HuH-7.5 (cell line): ENCODE data around the gene FADS6.

Source experiments
- DNase-seq: peaks from one replicate; pipeline ENCODE4 v3.0.0; 2011; ENCODE audit warnings: low spot score

The FADS6 gene, protein sequence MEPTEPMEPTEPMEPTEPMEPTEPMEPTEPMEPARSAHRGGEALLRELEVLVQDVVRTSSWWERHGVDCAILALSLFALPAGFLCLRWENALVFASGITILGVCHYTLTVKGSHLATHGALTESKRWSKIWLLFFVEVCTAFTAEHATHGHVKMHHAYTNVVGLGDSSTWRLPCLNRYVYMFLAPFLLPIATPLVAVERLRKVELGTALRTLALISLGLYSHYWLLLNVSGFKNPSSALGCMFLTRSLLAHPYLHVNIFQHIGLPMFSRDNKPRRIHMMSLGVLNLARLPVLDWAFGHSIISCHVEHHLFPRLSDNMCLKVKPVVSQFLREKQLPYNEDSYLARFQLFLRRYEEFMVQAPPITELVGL

DNA sequence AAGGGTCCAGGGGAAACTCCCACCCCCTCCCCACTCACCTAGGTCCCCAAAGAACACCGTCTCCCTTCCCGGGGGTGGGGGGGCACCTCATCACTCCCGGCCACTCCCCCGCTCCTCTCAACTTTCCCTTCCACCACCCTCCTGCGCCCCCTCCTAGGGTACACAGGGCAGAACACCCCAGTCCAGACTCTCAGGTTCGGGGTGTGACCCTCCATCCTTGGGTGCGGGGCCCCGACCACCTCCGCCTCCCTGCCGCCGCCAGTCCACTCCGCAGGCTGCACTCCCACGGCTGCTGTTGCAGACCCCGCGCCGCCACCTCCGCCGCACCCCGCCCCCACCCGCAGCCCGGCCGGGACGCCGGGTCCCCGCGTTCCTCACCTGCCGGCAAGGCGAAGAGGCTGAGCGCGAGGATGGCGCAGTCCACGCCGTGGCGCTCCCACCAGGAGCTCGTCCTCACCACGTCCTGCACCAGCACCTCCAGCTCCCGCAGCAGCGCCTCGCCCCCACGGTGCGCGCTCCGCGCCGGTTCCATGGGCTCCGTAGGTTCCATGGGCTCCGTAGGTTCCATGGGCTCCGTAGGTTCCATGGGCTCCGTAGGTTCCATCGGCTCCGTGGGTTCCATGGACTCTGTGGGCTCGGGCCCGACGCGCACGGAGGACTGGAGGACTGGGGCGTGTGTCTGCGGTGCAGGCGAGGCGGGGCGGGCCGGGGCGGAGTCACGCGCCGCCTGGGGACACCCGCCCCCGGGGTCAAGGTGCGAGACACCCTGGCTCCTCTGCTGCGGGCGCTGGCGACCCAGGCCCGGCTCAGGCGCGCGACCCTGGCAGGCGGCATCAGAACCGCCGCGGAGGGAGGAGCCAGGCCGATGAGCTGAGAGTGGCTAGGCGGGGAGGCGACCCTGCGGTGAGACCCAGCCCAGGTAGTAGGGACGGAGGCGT is at the start of gene FADS6:
FADS6 (minus strand) TSS at position 660 of the 938 bp plus-strand sequence; CDS start at position 622, 38 bp downstream.
- DNase-seq: peak; percentile 77

DNA sequence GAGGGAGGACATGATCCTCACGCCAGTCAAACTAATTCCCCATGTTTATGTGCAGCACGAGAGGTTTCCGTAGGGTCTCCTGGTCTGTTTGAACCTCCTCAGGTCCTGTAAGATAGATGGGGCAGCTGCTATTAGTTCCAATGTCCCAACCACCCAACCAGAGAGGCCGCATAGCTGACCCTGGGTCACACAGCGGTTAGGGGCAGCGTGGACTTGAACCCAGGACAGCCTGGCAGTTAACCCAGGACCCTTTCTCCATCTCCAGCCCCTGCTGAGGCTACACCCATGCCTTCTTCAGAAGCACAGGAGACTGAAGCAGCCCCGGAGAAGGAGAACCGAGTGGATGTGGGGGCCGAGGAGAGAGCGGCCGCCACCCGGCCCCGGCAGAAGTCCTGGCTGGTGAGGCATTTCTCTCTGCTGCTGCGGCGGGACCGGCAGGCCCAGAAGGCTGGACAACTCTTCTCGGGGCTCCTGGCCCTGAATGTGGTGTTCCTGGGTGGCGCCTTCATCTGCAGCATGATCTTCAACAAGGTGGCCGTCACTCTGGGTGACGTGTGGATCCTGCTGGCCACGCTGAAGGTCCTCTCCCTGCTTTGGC is 47.8 kb upstream of the FADS6 start:
- no peak for DNase-seq

DNA sequence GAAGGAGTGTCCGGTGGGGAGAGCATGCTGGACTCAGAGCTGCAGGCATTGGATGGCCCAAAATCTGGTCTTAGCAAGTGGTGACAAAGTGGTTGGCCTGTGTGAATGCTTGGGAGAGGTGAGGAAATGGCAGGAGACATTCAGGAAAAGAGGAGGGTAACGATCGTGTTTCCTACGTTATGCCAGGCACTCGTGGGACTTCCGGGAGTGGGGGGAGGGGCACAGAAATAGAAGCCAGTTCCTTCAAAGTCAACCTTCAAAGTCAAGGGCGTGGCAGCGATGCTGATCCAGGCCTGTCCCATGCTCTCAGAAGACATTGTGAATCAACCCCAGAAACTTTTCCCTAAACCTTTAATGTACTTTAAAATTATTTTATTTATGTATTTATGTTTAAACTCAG is 46.1 kb upstream of the FADS6 start:
- DNase-seq: no peak

DNA sequence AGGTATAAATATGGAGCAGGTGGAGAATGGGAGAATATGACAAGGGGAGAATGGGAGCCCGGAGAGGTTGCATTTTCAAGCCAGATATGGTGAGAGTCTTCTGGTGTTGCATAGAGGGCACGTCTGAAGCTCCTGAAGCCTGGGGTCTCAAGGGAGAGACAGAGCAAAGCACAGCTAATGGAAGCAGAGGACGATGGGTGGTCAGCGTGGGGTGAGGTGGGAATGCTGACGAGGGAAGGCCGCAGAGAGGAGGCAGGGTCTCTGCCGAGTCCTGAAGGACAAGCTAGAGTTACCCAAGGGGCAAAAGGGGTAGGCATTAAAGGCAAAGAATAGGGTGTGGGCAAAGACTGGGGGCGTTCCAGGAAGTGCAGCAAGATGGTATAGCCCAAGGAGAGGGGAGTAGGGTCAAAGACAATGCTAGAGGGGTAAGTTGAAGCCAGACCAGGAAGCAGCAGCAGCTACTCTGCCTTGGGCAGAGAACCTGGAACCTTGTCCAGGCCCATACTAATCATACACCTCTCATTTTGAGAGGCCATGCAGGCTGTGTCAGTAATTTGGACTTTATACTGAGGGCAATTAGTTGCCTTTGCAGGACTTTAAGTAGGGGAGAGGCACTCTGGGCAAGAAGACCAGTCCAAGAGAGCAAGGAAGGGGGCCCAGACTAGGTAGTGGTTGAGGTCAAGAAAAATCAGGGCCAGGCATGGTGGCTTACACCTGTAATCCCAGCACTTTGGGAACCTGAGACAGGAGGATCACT is 44.9 kb upstream of the FADS6 start:
- no peak for DNase-seq

DNA sequence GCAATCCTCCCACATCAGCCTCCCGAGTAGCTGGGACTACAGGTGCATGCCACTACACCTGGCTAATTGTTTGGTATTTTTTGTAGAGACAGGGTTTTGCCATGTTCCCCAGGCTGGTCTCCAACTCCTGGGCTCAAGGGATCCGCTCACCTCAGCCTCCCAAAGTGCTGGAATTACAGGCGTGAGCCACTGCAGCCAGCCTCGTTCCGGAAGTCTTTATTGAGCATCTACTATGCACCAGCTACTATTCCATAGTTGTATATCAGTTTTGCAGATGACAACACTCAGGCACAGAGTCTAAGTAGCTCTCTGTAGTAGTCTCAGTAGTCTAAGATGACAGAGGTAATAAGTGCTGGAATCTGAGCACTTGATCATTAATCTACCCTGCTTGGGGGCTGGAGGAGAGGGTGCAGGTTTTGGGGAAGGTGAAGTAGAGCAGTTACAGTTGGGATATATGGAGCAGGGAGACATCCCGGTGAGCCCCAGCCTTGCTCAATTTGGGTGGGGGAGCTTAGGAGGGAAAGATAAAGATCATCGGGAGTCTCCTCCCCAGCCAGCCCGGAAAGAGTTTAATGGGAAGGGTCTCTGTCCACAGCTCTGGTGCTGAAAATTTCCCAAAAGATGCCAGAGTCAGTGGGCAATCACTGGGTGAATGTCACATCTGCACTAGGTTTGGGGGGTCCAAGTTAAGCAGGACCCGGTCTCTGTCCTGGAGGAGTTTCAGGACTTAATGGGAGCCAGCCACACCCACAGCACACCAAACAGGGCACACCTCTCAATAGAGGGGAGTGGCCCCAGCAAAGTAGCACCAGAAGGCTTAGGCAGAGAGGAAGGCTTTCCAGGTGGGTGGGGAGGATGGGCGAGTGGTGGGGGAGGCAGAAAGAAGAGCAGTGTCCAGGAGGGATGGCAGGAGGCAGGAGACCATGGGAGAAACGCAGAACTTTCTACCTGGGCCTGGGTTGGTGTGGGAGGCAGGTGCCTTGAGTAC is 43.9 kb upstream of the FADS6 start:
- DNase-seq: no peak

DNA sequence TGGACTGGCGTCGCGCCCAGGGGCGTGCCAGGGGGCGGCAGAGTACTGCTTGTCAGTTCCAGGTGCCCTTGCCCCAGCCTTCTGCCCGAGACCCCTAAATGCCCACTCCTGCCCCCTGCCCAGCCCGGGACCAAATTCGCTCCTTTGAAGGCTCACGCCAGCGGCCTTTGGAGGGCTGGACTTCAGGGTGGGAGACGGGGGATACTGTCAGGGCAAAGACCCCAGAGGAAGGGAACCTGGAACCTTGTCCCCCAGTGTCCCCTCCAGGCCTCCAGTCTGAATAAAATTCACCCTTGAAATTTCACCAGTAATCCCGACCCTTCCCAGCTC is 43.0 kb upstream of the FADS6 start:
- DNase-seq: no peak

DNA sequence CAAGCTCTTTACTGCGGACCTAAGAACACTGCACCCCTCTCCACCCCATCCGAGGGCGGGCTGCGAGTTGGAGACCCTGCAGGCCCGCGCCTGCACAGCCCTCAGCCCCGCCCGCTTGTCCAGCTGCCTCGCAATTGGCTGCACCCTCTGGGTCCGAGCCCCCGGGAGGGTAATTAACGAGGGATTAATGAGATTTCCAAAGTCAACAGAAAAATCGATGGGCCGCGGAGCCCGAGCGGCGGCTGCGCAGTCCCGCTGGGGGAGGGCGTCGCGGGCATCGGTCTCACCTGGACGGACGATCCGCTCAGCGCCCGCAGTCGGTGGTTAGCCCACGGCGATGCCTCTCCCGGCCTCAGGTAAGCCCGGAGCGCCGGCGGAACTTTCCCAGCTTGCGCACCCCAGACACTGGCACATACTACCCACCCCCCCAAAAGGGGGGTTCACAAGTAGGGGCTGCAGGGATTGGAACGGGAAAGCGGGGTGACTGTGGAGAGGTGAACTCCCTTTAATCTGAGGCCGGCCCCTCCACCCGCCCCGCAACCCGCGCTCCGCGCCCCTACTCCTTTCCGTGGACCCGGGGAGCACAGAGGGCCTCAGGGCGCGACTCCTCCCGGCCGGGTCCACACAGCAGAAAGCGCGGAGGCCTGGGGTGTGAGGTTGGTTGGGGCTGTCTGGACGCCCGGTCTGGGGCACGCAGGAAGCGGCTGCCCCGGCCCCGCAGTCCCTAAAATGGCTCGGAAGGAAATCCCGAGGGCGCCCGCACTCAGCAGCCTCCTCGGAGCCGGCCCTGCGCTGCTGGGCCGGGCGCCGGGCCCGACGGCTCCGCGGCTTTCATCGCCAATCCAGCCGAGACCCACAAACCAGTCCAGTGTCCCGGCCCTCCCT is 42.4 kb upstream of the FADS6 start, which contains the start of gene OTOP3:
OTOP3 (plus strand) TSS at position 314 of the 885 bp plus-strand sequence; CDS start at position 338, 24 bp downstream.
- no peak for DNase-seq

DNA sequence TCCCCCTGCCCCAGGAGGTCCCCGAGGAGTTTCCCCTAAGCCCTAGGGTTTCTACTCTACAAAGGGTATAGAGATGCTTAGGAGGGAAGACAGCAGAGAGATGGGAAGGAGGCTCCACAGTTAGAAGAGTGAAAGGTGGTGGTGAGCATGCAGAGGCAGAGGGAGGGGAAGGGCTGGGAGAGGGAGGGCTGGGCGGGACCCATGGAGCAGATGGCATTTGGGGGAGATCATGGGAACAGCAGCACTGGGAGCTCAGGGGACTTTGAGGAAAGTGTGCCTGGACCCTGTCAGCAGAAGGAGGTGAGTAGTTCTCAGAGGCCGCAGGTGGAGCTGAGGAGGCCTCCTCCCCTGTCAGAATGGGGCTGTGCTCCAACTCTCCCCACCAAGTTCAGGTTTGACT is 41.6 kb upstream of the FADS6 start:
- no peak for DNase-seq

DNA sequence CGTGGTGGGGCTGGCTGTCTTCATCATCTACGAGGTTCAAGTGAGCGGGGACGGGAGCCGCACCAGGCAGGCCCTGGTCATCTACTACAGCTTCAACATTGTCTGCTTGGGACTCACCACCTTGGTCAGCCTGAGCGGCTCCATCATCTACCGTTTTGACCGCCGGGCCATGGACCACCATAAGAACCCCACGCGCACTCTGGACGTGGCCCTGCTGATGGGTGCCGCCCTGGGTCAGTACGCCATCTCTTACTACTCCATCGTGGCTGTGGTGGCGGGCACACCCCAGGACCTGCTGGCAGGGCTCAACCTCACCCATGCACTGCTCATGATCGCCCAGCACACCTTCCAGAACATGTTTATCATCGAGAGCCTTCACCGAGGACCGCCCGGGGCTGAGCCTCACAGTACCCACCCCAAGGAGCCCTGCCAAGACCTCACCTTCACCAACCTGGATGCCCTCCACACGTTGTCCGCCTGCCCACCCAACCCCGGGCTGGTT is 37.2 kb upstream of the FADS6 start:
- no peak for DNase-seq

DNA sequence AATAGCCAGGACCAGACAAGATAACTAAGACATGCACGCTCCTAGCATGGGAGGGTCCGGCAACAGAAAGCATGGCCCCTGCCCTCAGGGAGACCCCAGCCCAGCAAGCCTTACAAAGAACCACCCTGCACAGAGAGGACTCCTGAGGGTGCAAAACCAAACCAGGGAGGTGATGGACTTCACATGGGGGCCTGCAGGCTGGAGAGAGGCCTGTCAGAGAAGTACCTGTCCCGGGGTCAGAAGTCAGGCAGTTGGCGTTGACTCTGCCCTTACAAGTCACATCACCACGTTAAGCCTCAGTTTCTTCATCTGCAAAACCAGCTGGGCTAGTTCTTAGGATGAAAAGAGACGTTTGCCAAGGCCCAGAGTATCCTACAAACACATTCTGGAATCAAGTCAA is 35.4 kb upstream of the FADS6 start:
- no peak for DNase-seq

DNA sequence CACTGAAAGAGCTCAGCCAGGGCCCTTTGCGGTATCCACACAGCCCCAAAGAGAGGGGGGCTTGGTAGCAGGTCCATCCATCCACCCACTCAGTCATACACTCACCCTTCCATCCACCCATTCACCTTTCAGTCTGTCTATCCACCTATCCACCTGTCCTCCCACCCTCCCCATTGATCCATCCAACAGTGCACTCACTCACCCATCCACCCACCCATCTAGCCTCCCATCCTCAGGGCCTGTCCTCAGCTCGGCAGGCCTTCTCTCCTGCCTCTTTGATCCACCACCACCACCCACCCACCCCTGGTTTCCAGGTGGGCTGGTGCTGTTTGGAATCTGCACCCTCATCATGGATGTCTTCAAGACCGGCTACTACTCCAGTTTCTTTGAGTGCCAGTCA is 31.8 kb upstream of the FADS6 start:
- no peak for DNase-seq

DNA sequence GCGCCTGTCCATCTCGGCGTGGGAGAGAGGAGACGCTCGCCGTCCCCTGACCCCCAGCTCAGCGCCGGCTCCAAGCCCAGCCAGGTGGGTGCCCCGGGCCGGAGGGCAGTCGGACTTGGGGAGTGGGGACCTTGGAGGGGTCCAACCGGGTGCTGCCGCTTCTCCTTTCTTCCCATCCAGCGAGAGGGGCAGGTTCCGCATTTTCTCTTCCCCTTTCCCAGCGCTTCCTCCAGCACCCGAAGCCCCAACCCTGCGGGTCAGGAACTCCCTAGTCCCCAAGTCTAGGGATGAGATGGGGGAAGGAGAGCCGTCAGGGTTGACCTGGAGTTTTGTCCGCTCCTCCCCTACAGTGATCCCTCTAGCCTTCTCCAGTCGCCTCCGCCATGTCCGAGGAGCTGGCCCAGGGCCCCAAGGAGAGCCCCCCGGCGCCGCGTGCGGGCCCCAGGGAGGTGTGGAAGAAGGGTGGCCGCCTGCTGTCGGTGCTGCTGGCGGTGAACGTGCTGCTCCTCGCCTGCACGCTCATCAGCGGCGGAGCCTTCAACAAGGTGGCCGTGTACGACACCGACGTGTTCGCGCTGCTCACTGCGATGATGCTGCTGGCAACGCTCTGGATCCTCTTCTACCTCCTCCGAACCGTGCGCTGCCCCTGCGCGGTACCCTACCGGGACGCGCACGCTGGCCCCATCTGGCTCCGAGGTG is 31.0 kb upstream of the FADS6 start, which contains the start of gene OTOP2:
OTOP2 (plus strand) TSS at position 24 of the 699 bp plus-strand sequence; CDS start at position 384, 360 bp downstream.
- DNase-seq: no peak

DNA sequence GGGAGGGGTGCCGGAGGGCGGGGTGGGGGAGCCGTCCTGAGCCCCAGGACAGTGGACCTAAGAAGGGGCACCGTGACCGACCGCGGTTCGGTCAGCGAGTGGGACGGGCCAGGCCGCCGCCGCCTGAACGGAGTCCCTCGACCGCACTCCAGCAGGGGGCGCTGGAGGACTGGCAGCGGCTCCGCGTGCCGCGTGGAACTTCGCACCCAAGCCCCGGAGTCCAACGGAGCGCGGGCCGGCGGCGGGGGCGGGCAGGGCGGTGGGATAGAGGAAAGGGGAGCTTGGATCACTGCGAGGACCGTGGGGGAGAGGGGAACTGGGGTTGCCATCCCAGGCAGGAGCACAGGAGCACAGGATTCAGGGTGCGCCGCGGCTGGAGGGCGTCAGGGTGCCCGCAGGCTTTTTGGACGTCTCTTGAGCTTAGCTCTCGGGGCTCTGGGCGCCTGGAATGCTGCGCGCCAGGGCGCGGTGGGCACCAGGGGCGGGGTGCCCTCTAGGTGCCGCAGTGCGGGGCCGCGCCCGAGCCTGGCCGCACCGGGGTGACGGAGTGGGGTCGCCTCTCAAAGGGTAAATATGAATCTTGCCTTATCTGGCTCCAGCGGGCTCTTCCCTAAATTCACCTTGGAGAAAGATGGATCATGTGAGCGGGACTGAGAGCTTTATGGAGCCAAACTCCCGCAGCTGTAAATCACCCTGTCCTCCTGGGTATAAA is 30.3 kb upstream of the FADS6 start:
- peak; percentile 90 for DNase-seq

DNA sequence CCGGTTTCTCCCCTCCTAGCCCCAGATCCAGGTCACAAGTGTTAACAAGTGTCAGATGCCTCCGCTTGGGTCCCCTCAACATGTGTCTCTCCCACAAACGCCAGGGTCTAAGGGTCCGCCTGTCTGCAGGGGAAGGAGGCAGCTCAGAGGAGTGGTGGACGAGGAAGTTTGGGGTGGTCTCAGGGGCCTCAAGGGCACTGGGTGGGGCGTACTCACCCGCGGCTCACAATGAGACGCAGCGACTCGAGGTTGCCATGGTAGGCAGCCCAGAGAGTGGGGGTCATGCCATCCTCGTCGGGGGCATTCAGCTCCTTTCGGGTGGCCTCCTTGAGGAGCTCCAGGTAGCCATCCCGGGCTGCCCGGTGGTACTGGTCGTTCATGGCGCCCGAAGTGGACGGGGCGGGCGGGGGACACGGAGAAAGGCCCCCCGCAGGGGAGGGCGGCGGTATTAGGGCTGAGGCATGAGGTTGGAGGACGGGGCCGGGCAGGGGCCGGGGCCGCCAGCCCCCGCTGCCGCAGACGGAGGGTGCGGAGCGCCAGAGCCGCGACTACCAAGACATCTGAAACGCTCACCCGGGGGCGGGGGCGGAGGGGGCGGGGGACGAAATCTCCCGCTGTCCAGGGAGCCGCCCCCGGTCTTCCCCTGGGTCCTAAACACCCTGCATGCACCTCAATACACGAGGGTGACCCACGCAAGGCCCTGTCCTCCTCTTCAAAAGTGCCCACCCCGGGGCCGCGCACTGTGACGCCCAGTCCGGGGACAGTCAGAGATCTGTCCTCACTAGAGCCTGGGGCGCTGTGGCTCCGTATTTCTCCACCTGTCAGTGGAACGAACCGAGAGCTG is 29.5 kb upstream of the FADS6 start, which contains the start of gene USH1G:
USH1G (minus strand) TSS at position 562 of the 844 bp plus-strand sequence; CDS start at position 380, 182 bp downstream.
- peak; percentile 71 for DNase-seq

DNA sequence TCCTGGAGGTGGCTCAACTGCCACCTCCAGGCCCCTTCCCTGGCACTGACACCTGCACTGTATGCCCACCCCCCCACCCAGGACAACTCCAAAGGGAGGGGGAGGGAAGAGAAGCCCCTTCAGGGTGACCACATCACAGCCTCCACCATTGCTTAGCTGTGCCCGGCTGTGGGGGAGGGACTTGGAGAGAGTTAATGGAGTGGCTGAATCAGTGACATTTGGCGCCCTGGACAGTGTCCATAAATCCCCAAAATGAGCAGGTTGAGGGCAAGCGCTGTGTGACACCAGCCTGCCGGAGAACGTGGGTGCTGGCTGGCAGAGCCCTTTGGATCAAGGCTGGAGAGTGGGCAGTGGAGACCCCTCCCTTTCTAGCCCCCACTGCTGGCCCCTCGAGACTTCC is 28.7 kb upstream of the FADS6 start:
- no peak for DNase-seq

DNA sequence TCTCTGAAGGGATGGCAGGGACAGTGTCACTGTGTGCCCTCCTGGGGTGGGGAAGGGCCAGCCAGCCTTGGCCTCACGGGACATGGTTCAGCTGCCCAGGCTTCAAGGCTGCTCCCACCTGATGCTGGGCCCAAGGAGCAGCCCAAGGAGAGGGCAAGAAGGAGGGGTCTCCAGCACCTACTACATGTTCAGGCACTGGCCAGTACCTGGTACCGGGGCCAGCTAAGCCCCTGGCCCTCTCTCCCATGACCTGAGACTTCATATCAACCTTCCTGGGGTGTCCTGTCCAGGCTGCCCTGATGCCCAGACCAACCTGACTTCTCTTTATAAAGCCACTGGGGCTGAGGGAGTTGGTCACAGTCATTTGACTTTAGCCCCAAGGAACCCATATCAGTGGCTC is 28.3 kb upstream of the FADS6 start:
- no peak for DNase-seq
